ENCODE data around the gene VSTM2L.

Gene VSTM2L

DNA sequence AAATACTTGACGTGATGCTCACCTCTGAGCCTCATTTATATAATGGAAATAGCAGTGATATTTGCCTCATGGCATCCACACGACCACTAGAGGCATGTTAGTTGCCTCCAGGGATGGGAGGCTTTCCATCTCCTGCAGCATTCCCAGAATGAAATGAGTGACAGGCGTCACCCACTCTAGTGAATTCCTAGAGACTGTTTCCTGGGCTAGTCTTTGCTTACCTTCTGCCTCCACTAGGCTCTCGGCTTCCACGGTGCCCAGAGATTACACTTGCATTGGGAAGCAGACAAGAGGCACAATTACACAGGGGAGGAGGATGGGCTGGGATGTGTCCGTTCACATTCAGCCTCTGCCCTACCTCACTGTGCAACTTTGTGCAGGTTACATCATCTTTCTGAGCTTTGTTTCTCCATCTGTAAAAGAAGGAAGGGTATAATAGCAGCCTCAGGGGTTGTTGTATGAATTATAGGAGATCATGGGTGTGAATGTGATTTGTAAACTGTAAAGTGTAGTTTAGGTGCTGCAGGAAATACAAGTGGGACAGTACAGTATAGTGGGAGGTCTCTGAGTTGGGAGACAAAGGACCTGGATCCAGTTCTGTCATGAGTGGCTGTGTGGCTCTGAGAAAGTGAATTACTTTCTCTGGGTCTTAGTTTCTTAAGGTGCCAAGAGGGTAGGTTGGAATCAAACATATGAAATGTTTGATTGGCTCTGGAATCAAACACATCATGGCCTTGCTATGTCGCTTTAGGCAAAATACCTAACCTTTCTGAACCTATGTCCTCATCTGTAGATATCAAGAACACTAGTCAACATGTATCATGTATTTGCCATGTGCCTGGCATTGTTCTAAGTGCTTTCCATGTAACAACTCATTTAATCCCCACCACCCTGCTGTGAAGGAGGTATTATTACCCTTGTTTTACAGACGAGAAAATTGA lies 3.6 kb upstream of the VSTM2L start:
- in situ Hi-C loops (cut with MboI; ENCODE audit: low sequenced_read_pairs) = no loop called here

DNA sequence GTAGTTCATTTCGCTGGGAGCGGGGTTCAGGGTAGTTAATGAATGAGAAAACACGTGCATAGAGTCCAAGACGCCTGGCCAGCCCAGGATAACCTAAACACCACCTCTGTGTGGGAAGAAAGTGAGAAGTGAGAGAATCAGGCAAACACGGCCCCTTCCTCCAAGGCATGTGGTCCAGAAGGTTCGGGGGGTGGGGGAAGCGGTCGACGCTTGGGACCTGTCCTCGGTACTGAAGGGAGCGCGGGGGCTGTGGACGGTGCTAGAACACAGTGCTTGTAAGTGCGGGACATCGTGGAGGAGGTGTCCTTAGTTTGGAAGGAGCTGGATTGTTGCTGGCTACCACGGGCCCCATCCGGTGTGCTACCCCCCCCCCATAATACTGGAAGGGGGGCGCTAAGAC lies 1.7 kb upstream of the VSTM2L start:
- in situ Hi-C loops (cut with MboI; ENCODE audit: low sequenced_read_pairs) = no loop called here

DNA sequence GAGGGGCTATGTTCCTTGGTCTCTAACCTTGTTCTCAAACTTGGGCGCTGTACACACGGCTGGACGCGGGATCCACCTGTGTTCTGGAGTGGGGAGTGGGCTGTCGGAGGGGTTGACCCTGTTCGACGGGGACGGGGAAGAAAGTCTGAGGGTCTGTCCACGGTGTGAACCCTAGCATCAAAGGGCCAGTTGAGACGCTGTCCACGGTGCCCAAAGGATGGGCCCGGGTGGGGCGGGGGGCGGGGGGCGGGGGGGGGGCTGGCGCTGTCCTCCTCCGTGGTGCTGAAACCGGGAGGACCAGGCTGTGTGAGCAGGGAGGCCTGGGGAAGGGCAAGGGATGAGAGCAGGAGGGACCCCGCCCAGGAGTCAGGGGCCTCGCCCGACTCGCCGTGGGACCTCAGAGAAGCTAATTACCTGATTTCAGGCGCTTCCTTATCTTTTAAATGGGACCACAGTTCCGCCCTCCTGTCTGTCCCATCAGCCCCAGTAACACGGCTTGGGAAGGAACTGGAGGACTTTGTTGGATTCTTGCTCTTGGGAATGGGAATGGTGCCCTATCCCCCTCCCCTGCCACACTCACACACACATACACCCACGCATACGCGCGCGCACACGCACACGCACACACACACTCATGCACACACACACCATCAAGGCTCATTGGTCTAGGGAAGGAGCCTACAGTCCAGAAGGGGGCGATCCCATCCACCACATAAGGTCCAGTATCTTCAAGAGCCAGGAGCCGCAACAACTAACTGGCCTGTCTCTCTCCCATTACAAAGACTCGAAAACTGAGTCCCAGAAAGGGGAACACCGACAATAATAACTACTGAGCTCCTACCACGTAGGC lies 1.0 kb upstream of the VSTM2L start:
- in situ Hi-C loops (cut with MboI; ENCODE audit: low sequenced_read_pairs) = no loop called here

DNA sequence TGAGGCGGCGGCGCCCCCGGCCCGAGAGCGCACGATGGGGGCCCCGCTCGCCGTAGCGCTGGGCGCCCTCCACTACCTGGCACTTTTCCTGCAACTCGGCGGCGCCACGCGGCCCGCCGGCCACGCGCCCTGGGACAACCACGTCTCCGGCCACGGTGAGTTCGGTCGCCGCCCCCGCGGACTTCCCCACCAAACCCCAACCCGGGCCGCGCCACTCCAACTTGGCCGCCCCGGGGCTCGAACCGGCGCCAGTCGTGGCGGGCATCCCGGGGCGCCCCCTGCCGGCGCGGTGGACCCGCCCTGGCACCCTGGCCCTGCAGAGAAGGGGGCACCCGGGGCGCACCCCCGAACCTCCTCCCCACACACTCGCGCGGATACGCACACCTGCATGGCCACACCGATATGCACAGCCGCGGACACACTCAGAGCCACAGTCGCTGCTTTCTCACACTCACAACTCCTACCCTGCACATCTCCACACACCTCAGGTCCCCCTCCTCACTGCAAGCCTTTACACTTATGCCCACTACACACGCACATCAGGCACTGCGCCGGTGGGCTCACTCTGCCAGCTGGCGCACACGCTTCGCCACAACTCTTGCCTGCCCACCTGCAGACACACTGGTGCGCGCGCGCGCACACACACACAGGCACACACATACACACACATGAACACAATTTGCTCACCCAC lies 535 bp downstream of the VSTM2L start:
- in situ Hi-C loops (cut with MboI; ENCODE audit: low sequenced_read_pairs) = no loop called here

DNA sequence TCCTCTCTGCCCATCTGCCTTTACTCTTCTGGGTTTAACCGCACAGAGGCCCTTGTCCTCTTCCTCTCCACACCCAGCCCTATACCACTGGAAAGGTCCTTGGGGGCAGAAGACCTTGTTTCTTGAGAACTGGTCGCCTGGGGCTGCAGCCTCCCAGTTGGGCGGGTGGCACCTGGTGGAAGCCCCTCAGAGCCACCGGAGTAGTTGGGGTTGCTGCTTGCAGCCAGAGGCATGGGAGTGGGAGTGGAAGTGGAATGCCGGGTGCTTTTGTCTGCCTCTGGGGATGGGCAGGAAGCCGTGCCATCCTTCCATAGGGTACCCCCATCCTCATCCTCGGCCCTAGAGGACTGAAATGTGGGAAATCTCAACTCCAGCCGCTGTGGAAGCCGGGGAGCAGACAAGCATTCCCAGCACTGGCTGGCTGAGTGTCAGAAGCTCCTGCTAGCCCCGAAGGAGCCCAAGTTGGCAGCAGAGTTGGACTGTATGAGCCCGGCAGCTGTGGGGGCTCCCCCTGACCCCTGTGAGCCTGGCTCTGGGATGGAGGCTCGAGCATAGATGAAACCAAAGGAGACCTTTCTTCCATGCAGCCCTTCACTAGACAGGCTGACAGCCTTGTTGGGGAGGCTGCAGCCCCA lies 1.2 kb downstream of the VSTM2L start:
- in situ Hi-C loops (cut with MboI; ENCODE audit: low sequenced_read_pairs) = no loop called here

DNA sequence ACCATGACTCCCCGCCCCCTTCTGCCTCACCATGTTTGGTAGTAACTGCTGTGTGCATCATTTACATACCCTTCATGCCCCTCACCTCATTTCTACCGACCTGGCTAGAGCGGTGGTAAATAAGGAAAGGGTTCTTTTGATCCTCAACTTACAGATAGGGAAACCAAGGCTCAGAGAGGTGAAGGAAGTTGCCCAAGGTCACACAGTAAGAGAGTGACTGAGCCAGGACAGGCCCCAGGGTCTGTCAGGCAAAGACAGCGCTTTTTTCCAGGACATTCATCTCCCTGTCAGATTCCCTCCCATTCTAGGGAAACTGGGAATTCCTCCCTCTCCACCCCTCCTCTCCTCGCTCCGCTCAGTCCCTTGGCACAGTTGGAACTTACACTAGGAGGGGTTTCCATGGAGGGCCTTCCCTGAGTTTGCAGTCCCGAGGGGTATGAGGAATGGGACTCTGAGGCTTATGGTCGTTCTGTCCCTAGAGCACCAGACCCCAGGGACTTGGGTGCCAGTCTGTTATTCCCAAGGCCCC lies 2.0 kb downstream of the VSTM2L start:
- in situ Hi-C loops (cut with MboI; ENCODE audit: low sequenced_read_pairs) = no loop called here

DNA sequence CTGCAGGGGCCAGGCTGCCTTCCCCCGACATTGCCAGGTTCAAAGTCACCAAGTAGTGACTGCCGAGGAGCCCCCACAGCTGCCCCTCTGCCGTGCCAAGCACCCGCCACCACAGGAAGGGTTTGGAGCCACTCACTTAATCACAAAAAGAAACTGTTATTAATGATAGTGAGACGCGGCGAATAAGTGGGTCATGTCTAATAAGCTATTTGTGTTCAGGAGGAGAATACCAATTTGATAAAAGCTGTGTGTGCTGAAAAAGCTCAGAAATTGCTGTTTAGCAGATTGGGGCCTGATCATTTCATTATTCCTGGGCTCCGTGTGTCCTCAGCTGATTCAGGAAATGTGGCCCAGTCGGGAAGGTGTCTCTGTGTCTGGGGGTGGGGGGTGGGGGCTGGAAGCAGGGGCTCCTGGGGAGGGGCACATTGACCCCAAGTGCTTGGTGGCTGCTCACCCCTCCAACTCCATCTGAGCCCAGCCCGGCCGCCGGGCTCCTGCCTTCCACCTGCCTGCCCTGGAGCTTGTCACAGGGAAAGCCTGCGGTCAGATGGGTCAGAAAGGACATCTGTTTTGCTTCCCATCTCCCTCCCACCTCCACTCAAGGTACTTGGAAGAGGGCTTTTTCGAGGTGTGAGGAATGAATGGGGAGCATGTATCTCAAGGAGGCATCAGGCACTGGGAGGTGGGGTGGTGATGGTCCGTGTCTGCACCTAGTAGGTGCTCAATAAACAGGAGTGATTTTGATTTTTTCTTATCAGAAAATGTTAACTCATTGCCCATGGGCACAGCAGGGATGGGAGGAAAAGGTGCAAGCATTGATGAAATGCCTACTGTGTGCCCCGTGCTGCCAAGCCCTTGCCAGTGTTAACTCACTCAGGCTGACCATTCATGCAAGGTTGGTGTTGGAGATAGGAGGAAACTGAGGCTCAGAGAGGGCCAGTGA lies 3.0 kb downstream of the VSTM2L start:
- in situ Hi-C loops (cut with MboI; ENCODE audit: low sequenced_read_pairs) = no loop called here

DNA sequence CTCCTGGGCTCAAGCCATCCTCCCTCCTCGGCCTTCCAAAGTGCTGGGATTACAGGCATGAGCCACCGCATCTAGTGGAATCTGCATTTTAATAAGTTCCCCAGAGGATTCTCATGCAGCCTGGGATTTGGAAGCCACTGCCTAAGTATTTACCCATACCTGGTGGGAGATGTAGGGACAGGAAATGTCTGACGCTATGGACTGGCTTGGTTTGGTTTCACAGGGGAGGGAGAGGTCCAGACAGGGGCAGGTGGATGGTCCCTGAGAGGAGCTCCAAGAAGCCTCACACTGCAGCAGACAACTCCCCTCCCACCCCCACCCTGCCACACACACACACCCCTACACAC lies 4.4 kb downstream of the VSTM2L start:
- in situ Hi-C loops (cut with MboI; ENCODE audit: low sequenced_read_pairs) = no loop called here

DNA sequence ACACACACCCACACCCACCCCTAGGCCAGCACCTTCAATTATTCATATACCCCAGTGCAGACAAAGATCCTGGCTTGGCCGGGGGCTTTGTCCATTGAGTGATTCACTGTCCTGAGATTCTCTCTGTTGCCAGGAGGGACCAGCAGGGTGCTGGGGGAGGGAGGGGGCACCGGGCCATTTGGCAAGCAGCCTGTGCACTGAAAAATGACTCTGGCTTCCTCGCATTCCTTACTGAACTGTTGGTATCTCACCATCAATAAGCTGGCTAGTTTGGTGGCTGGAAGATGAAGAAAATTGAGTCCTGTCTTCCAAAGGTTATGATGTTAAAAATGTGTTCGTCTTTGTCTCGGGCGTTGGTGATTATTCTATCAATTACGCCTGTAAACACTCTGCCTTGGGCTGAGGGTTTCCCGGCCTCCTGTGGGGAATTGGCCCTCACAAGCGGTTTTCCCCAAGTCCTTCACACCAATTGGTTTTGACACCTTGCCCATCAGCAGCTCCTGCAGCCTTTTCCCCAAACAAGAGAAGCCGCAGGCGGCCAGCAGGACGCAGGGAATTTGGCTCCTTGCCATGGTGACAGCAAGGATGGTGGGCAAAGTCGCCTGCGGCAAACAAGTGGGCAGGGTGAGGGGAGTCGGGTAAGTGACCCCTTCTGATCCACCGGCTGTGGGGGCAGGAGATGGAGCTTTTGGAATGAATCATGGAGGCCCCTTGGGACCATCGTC lies 4.9 kb downstream of the VSTM2L start:
- in situ Hi-C loops (cut with MboI; ENCODE audit: low sequenced_read_pairs) = no loop called here

DNA sequence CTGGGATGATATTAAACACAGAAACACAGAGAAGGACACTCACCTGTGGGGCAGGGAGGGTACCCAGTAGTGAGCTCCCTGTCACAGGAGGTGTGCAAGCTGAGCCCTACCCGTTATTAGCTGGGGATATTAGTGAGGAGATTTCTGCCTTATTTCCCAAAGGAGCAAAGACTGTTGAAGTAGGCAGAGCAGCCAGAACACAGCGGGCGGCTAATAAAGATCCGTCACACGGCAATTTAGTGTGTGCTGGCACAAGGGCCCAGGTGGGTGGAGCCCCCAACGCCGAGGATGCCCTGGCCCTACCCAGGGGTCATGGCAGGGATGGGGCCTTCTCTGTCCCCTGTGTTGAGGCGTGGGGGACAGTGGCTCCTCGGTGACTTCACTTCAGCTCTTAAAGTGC lies 8.3 kb downstream of the VSTM2L start:
- in situ Hi-C loops (cut with MboI; ENCODE audit: low sequenced_read_pairs) = no loop called here

DNA sequence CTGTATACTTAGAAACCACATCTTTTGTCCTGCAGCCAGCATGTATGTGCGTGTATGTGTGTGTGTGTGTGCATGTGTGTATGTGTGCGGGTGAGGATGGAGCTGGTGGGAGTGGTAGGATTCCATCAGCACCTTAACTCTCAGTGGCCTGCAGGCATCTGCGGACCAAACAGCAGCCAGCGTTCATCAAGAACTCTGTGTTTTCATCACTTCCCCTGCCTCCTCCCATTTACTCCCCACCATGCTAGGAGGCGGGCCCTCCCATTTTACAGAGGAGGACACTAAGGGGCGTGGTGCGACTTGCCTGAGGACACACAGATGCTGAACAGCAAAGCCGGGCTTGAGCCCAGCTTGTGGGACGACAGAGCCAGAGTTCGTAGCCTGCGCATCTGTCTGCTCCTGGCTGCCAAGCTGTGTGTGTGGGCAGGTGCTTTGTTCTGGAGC lies 8.9 kb downstream of the VSTM2L start:
- in situ Hi-C loops (cut with MboI; ENCODE audit: low sequenced_read_pairs) = no loop called here

DNA sequence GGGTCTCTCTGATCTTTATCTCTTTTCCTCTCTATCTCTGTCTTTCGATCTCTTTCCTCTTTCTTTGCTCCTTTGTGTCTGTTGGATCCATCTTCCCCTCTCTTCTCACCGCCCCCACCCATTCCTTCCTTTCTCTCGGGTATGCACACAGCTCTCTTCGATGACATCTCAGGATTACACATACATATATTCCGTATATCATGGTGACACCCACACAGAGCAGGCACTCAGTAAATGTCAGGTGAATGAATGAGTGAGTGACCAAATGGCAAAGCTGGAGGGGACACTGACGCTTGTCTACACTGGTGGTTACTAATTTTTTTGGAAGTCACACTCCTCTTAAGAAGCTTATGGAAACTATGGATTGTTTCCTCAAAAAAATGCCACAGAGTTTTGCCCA lies 9.9 kb downstream of the VSTM2L start:
- in situ Hi-C loops (cut with MboI; ENCODE audit: low sequenced_read_pairs) = no loop called here

DNA sequence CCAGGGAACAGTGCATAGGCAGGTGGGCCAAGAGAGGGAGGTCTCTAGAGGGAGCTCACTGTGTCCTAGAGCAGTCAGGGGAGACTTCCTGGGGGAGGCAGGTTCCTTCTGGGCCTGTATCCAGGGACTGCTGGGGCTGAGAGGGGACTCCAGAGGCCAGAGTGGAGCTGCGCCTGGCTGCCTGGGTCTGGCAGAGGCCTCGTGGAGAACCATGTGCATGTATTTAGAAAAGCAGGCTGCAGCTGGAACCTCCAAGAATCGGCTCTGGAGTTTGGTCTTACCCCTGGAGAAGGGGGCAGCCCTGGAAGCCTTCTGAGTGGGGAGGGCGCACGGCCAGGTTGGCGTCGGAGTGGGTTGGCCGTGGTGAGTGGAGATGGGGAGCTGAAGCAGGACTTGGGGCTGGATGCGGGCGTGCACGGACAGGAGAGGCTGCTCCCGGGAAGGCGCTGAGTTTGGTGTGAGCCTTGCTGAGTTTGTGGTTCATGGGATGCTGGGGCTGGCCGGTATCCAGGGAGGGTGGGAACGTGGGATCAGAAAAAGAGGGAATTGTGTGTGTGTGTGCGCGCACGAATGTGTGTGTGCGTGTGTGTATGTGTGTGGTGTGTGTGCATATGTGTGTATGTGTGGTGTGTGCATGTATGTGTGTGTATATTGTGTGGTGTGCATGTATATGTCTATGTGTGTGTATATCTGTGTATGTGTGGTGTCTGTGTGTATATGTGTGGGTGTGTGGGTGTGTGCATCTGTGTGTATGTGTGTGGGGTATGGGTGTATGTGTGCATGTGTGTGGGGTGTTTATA lies 10.8 kb downstream of the VSTM2L start:
- in situ Hi-C loops (cut with MboI; ENCODE audit: low sequenced_read_pairs) = no loop called here

DNA sequence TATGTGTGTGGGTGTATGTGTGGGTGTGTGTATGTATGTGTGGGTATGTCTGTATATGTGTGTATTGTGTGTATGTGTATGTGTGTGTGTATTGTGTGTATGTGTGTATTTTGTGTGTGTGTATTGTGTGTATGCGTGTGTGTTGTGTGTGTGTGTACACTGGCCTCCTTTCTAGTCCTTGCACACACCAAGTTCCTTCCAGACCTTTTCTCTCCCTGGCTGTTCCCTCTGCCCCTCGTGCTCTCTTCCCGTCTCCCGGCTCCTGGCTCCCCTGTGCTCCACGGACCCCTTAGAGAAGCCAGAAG lies 11.4 kb downstream of the VSTM2L start:
- in situ Hi-C loops (cut with MboI; ENCODE audit: low sequenced_read_pairs) = no loop called here

DNA sequence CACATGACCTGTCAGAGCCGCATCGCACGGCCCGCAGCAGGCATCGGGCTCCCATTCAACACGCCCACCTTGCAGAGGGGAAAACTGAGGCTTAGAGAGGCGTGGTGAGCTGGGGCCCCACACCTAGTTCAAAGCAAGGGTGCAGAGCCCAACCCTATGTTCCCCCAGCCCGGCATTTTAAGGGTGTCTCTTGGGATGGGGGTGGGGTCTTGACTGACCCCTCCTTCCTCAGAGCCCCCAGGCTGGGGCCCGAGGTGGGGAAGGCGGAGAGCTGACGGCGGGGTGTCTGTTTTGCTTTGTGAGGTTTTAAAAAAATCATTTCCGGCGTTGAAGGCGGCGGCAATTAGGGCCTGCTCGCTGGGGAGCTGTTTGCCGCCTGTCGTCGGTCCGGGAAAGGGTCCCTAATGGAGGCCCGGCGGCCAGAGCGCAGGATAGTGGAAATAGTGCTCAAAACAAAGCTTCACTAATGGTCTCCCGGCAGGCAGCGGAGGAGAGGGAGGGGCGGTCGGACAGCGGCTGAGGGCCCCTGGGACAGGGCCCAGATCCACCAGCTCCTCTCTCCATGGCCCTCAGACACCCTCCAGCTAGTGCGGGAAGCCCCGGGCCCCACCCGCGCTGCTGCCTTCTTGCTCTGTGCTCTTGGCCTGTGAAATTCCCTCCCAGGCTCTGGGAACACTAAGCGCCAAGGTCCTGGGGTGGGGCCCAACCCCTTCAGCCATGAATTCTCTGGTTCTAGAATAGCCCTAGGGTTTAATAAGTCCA lies 11.9 kb downstream of the VSTM2L start:
- in situ Hi-C loops (cut with MboI; ENCODE audit: low sequenced_read_pairs) = no loop called here

DNA sequence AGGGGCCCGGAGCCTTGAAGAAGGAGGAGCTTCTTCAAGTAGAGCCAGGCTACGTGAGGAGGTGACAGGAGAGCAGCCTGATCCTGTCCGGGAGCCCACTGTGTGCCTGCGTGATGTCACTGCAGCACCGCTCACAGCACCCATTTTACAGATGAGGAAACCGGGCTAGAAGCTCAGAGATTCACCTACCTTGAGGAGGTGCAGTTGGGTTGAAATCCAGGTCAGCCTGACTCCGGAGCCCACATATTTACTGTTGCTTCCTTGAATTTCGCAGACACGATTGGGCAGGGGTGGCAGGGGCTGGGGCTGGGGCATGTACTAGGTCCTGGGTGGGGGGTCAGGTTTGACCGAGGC lies 12.5 kb downstream of the VSTM2L start:
- in situ Hi-C loops (cut with MboI; ENCODE audit: low sequenced_read_pairs) = no loop called here

DNA sequence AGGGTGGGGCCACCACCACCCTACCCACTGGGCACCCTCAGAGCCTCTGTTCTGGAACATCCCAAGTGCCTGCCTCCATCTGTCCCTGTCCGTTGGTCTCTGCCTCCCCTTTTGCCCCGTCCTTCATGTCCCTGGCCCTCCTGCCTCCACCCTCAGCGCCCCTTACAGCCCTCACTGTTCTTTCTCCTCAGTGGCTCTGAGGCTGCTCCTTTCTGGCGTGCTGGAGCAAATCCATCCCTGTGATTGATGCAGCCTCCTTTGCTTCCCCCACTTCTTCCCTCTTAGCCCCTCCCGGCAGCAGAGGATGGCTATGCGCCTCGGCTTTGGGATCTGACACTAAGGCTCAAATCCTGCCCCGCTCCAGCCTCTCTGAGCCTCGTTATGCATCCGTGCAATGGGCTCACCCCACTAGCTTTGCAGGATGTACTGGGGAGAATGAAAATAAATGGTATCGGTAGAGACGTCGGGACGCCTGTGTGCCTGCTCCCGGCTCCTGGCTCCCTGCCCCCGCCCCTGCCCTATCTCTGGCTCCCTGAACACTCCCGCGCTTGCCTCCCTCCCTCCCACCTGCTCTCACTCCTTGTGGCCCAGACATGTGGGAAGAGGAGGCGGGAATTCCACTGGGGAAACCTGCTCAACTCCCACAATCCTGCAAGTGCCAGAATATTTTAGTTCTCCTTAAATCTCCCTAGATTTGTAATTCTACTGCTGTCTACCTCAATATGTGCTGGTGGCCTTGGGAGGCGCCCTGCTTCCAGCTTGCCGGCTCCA lies 13.1 kb downstream of the VSTM2L start:
- in situ Hi-C loops (cut with MboI; ENCODE audit: low sequenced_read_pairs) = no loop called here

Data from hTERT RPE-1 (cell line).